Activated CD4-positive, alpha-beta T cell treated with anti-CD3 and anti-CD28 coated beads, Interleukin-2, amount 10 ng/mL, durations not matched to agents 7 days and 5 days (primary cell): ENCODE results near the gene IGF2R. TPM values are rescaled to one million over a fixed set of nuclear protein-coding genes. Genes with fewer than 3 reads are reported as not detected.

Experiments
- CTCF ChIA-PET: fragments of 350-600 bp; sonication (Branson Sonifier 250); formaldehyde crosslinking; loops from one replicate; lab custom pipeline; 2021; ENCODE audit warnings: antibody characterized with exemption; lab: Charles Lee
- POLR2A ChIA-PET: fragments of 350-600 bp; sonication (Branson Sonifier 250); formaldehyde crosslinking; loops from one replicate; lab custom pipeline; 2021; ENCODE audit warnings: antibody characterized with exemption; lab: Charles Lee
- DNase-seq: peaks from one replicate; pipeline ENCODE4 v3.0.0-alpha.2; 2020
- H3K27ac Mint-ChIP-seq: one replicate; pipeline ENCODE4 v1.8.0; 2021; ENCODE audit warnings: mild to moderate bottlenecking, moderate library complexity, mixed read lengths
- H3K27me3 Mint-ChIP-seq: one replicate; pipeline ENCODE4 v1.8.0; 2021; ENCODE audit warnings: mixed read lengths
- H3K36me3 Mint-ChIP-seq: one replicate; pipeline ENCODE4 v1.8.0; 2021; ENCODE audit warnings: low read depth, mixed read lengths
- H3K4me1 Mint-ChIP-seq: one replicate; pipeline ENCODE4 v1.8.0; 2021; ENCODE audit warnings: mixed read lengths
- H3K4me3 Mint-ChIP-seq: one replicate; pipeline ENCODE4 v1.8.0; 2021; ENCODE audit warnings: mild to moderate bottlenecking, moderate library complexity, mixed read lengths
- H3K9me3 Mint-ChIP-seq: one replicate; pipeline ENCODE4 v1.8.0; 2021; ENCODE audit warnings: mixed read lengths
- total RNA-seq, 2 experiments: library from RNA; stranded (reverse); gene quantifications; one replicate each; pipeline ENCODE4 v1.2.3, GENCODE V29; 2021

Gene IGF2R
- total RNA-seq, 2 experiments from 2014 or later, result 62.8 to 65.0 TPM

DNA sequence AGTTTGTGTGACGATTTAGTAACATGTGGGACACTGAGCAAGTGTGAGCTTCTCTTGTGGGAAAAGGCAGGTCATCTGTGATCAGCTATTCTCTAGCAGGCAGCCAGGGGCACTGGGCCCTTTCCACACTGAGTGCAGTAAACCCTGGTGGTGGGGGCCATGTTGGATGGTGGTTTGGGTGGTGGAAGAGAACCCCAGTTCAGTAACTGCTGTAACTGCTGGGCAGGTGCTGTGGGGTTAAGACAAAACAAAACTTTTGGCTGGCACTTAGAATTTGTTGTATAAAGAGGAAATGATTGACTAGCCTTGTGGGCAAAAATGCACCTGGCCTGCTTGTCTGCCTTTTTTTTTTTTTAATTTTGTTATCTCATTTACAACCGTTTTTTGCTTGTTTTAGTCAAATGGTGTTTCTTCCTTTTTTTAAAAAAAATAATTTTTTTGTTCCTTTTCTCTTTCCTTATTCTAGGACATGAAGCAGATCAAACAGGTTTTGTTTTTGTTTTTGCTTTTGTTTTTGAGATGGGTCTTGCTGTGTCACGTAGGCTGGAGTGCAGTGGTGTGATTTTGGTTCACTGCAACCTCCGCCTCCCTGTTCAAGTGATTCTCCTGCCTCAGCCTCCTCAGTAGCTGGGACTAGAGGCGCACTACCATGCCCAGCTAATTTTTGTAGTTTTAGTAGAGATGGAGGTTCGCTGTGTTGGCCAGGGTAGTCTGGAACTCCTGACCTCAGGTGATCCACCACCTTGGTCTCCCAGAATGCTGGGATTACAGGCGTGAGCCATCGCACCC lies 59.8 kb downstream of the IGF2R start:
- peak; percentile 40 for DNase-seq
- ChIA-PET POLR2A (no interaction called here), CTCF (interaction anchor here (0.7 to 1.4 kb wide), 3 partner anchors 14 to 46 kb away, joined by 4 to 5 read pairs (median 5); no protein-coding TSS in a partner anchor)
- Mint-ChIP-seq H3K4me1 (peaks cover 17% of the 10 kb centered on the region), H3K4me3 (no peak overlapping the region), H3K27me3 (no peaks in the 10 kb centered on the region), H3K36me3 (peaks cover 66% of the 10 kb centered on the region), H3K9me3 (no peaks in the 10 kb centered on the region), H3K27ac (peak overlapping the region; percentile 69)

DNA sequence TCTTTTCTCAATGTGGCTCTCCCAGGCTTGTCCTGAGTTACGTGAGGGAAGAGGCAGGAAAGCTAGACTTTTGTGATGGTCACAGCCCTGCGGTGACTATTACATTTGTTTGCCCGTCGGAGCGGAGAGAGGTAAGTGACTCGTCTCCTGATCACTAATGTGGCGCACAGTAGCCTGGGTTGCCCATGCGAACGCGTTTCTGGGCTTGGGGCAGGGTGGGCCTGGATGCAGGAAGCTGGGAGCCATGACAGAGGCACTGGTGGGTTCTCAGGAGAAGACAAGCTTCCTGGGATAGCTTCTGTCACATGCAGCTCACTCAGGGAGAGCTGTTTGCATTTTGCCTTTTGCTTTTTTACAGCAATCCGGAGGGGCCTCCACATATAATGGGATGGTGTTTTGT lies 60.6 kb downstream of the IGF2R start:
- no peak for DNase-seq
- Mint-ChIP-seq H3K27ac (no peak overlapping the region), H3K4me3 (no peak overlapping the region), H3K36me3 (peaks cover 71% of the 10 kb centered on the region), H3K9me3 (no peaks in the 10 kb centered on the region), H3K27me3 (no peaks in the 10 kb centered on the region), H3K4me1 (peaks cover 17% of the 10 kb centered on the region)
- ChIA-PET POLR2A (no interaction called here), CTCF (interaction anchor here (0.6 kb wide), 1 partner anchor 17 kb away, joined by 5 read pairs; no protein-coding TSS in a partner anchor)

DNA sequence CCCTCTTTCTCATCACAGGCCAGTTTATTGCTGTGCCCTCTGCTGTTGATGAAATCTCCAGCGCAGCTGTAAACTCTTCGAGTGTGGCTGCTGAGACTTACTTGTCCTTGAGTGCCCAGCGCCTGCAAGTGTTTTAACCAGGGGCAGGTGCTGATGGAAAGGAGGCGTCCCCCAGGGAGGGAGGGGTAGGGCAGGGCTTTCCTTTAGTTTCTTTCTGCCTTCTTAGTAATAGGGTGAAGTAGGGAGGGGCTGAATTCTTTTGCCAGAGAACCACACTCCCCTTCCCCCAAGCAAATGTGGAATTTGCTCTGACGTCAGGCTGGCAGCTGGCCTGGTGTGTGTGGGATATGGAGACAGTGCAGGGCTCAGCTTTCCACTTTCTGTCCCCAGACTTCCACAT lies 61.2 kb downstream of the IGF2R start:
- Mint-ChIP-seq H3K27ac (peak overlapping the region; percentile 3), H3K27me3 (no peaks in the 10 kb centered on the region), H3K9me3 (no peaks in the 10 kb centered on the region), H3K36me3 (peaks cover 75% of the 10 kb centered on the region), H3K4me3 (no peak overlapping the region), H3K4me1 (peaks cover 17% of the 10 kb centered on the region)
- POLR2A ChIA-PET, result no interaction called here
- no peak for DNase-seq
- CTCF ChIA-PET, result no interaction called here

DNA sequence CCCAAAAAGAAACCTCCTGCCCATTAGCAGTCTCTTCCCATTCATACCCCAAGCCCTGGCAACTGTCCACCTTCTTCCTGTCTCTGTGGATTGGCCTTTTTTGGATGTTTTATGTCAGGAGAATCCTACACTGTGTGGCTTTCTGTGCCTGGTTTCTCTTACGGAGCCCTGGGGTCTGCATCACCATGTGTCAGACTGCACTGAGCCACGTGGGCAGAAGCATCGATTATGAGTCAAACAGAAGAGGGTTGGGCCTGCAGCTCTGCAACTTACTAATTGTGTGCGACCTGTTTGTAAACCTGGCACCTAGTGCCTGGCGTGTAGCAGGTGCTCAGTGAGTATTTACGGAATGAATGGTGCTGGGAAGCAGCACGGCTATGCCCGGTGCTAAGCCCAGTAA lies 62.6 kb downstream of the IGF2R start:
- POLR2A ChIA-PET, result no interaction called here
- H3K27ac Mint-ChIP-seq, result no peak overlapping the region
- CTCF ChIA-PET, result no interaction called here

GRCh38 chr6:160031871-160032270 lies 63.0 kb downstream of the IGF2R start:
- peaks cover 80% of the 10 kb centered on the region for H3K36me3 Mint-ChIP-seq
- no peak overlapping the region for H3K27ac Mint-ChIP-seq
- ChIA-PET CTCF (no interaction called here), POLR2A (no interaction called here)
- H3K4me3 Mint-ChIP-seq, result no peak overlapping the region
- no peak for DNase-seq
- H3K4me1 Mint-ChIP-seq, result peaks cover 19% of the 10 kb centered on the region
- no peaks in the 10 kb centered on the region for H3K27me3 Mint-ChIP-seq
- H3K9me3 Mint-ChIP-seq, result no peaks in the 10 kb centered on the region

More for the DNA sequence above, 62.6 kb downstream of the IGF2R start:
- no peak overlapping the region for H3K4me3 Mint-ChIP-seq
- H3K27me3 Mint-ChIP-seq, result no peaks in the 10 kb centered on the region
- H3K9me3 Mint-ChIP-seq, result no peaks in the 10 kb centered on the region
- peaks cover 81% of the 10 kb centered on the region for H3K36me3 Mint-ChIP-seq
- H3K4me1 Mint-ChIP-seq, result peaks cover 18% of the 10 kb centered on the region
- no peak for DNase-seq

GRCh38 chr6:160032538-160032937 lies 63.7 kb downstream of the IGF2R start:
- POLR2A ChIA-PET, result no interaction called here
- Mint-ChIP-seq H3K9me3 (no peaks in the 10 kb centered on the region), H3K4me1 (peaks cover 17% of the 10 kb centered on the region), H3K27ac (no peak overlapping the region), H3K36me3 (peaks cover 76% of the 10 kb centered on the region), H3K27me3 (no peaks in the 10 kb centered on the region), H3K4me3 (no peak overlapping the region)
- DNase-seq, result no peak
- CTCF ChIA-PET, result interaction anchor here (0.6 kb wide), 1 partner anchor 949 kb away, joined by 3 read pairs; no protein-coding TSS in a partner anchor

DNA sequence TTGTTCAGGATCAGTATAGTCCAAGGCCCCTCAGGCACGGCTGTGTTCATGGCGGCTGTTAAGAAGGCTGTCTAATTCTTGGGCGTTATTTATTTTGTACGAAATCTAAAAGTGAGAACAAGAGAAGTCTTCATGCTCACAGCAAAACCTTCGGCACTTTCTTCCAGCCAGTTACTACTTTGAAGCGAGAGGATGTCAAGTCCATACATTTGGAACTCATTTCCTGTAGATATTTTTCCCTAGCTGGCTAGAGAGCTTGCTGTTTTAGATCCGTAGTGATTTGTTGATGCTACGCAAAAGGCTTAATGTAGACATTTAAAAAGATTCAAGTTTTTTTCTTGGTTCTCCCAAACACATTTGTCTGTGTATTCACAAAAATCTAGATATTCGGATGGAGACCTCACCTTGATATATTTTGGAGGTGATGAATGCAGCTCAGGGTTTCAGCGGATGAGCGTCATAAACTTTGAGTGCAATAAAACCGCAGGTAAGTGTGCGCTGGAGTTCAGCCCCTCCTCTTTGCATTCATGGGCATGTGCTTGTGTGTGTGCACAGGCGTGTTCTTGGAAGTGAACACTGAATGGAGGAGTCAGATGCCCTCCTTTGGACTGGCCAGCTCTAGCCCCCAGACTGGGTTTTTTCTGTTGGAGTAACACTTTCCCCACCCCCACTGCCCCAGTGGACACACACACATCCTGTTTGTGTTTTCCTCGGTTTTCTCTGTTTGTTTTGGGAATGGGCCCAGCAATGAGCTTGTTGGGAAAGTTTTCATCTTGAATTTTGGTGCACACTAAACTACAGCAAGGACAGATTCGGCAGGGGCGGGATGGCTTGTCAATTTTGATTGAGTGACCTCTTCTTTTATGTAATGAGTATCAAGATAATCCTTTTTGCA lies 65.4 kb downstream of the IGF2R start:
- ChIA-PET POLR2A (no interaction called here), CTCF (interaction anchor here (0.8 kb wide), 1 partner anchor 13 kb away, joined by 3 read pairs; no protein-coding TSS in a partner anchor)
- peaks cover 16% of the 10 kb centered on the region for H3K4me1 Mint-ChIP-seq
- H3K36me3 Mint-ChIP-seq, result peaks cover 66% of the 10 kb centered on the region
- no peak for DNase-seq
- no peaks in the 10 kb centered on the region for H3K9me3 Mint-ChIP-seq
- H3K27ac Mint-ChIP-seq, result no peak overlapping the region
- H3K4me3 Mint-ChIP-seq, result no peak overlapping the region
- H3K27me3 Mint-ChIP-seq, result no peaks in the 10 kb centered on the region

GRCh38 chr6:160035241-160035640 lies 66.4 kb downstream of the IGF2R start:
- Mint-ChIP-seq H3K27ac (no peak overlapping the region), H3K9me3 (no peaks in the 10 kb centered on the region), H3K36me3 (peaks cover 62% of the 10 kb centered on the region), H3K4me1 (peaks cover 24% of the 10 kb centered on the region), H3K27me3 (no peaks in the 10 kb centered on the region), H3K4me3 (no peak overlapping the region)
- ChIA-PET POLR2A (no interaction called here), CTCF (interaction anchor here (0.8 to 2.1 kb wide), 2 partner anchors 8 to 12 kb away, joined by 3 to 6 read pairs; no protein-coding TSS in a partner anchor)
- DNase-seq, result no peak

DNA sequence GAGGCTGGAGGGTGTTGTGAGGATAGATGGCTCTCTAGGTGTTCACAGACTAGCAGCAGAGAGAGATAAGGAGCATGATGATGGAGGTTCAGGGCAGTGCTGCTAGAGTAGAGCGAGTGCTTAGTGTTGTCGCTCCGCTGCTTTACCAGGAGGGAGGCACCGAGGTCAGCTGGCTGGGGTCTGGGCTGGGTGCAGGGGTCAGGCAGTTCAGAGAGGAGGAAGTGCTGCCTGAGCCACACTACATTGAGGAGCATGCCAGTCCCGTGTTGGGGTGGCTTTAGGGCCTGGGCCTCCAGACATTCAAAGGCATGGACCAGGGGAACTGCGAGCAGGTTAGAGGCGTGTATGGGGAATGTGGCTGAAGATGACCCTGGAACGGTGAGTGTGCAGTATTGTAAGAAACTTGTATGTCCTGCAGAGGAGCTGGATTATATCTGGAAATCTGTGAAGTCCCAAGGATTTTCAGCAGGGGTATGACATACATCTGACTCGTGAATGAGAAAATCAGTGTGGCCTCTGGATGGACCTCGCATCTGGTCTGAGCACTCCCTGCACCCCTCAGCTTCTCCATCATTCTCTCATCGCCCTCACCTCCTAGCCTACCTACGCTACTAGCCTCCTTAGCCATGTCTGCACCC lies 66.9 kb downstream of the IGF2R start:
- H3K27ac Mint-ChIP-seq, result peak overlapping the region; percentile 70
- H3K4me1 Mint-ChIP-seq, result peaks cover 30% of the 10 kb centered on the region
- no peak for DNase-seq
- H3K36me3 Mint-ChIP-seq, result peaks cover 62% of the 10 kb centered on the region
- no peaks in the 10 kb centered on the region for H3K27me3 Mint-ChIP-seq
- H3K9me3 Mint-ChIP-seq, result no peaks in the 10 kb centered on the region
- CTCF ChIA-PET, result interaction anchor here (1.2 to 2.1 kb wide), 2 partner anchors 9 to 57 kb away, joined by 3 to 6 read pairs; no protein-coding TSS in a partner anchor
- no peak overlapping the region for H3K4me3 Mint-ChIP-seq
- POLR2A ChIA-PET, result no interaction called here

DNA sequence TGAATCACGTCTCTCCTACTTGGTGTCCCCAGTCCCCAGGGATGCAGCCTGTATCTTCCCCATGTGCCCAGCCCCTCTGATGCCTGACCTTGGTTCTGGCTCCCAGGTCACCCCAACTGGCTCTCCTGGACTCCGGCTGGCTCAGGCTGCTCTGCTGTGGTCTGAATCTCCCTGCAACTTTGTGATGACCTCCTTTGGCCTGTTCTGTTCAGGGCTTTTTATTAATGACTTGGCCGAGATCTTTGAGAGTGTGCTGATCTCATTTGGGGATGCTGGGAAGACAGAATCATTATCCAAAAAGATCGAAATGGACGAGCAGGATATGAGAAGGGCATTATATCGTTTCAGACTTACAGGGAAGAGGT lies 67.4 kb downstream of the IGF2R start:
- Mint-ChIP-seq H3K27me3 (no peaks in the 10 kb centered on the region), H3K4me3 (no peak overlapping the region), H3K27ac (peak overlapping the region; percentile 6), H3K36me3 (peaks cover 66% of the 10 kb centered on the region), H3K4me1 (peaks cover 35% of the 10 kb centered on the region), H3K9me3 (no peaks in the 10 kb centered on the region)
- no peak for DNase-seq
- ChIA-PET POLR2A (no interaction called here), CTCF (interaction anchor here (0.7 to 2.1 kb wide), 3 partner anchors 9 to 1317 kb away, joined by 3 to 6 read pairs (median 5); no protein-coding TSS in a partner anchor)

DNA sequence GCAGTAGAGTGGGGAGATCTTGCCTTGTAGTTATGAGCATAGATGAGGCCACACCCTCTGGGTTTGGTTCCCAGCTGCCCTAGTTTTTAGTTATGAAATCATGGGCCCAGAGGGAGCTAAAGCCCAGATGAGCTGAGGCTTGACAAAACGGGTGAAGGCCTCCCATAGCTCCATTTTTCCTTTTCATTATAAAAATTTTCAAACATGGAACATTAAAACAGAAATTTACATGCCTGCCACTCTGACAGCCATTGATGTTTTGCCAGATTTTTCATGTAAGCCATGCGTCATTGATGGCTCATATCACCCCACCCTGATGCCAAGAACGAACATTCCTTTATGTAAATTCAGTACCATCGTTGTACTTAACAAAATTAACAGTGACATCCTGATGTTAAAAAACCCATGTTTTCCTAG lies 67.9 kb downstream of the IGF2R start:
- Mint-ChIP-seq H3K4me3 (no peak overlapping the region), H3K27me3 (no peaks in the 10 kb centered on the region), H3K36me3 (peaks cover 66% of the 10 kb centered on the region), H3K4me1 (peaks cover 38% of the 10 kb centered on the region), H3K27ac (no peak overlapping the region), H3K9me3 (no peaks in the 10 kb centered on the region)
- no peak for DNase-seq
- CTCF ChIA-PET, result interaction anchor here (0.7 to 2.1 kb wide), 3 partner anchors 10 to 1316 kb away, joined by 3 to 6 read pairs (median 5); no protein-coding TSS in a partner anchor
- POLR2A ChIA-PET, result no interaction called here

DNA sequence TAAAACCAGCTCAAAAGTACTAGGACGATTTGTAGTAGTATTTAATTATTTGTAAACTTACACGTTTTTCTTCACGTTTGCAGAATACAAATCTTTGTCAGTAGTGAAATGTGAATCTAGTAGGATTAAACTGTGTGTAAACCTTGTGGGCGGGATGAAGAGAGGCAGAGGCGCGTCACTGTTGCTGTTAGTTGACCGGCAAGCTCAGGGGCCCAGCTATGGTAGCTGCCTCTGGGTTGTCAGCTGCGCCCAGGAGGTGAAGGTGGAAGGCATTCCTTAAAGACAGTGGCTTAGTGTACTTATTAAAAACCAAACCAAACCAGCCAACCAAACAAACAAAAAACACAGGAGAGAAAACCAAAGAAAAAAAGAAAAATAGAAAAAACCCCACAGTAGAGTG lies 69.6 kb downstream of the IGF2R start:
- H3K27ac Mint-ChIP-seq, result no peak overlapping the region
- POLR2A ChIA-PET, result no interaction called here
- CTCF ChIA-PET, result interaction anchor here (0.8 to 1.1 kb wide), 2 partner anchors 22 to 86 kb away, joined by 3 to 6 read pairs; no protein-coding TSS in a partner anchor
- peaks cover 63% of the 10 kb centered on the region for H3K36me3 Mint-ChIP-seq
- no peak overlapping the region for H3K4me3 Mint-ChIP-seq
- peaks cover 45% of the 10 kb centered on the region for H3K4me1 Mint-ChIP-seq
- no peaks in the 10 kb centered on the region for H3K9me3 Mint-ChIP-seq
- DNase-seq, result no peak
- H3K27me3 Mint-ChIP-seq, result no peaks in the 10 kb centered on the region
